Measurements from ENCODE around the gene C9orf72.

Gene C9orf72

DNA sequence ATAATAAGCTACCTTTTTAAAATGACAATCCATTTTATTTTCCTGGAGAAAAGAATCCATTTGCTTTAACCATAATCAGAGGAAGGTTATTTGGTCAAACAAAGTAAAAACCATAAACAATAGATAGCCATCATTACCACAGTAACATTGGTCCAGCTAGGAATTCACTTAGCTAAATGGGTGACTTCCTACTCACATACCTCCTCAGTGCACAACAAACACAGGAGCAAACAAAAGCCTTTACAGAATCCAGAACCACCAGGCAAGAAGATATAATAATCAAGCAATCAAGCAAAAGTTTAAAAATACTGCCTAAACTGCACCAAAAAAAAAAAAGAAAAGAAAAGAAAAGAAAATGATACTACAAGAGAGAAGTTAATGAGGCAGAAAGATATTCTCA, 50.1 kb downstream of the C9orf72 start:
- TF ChIP-seq, protein P1, sequence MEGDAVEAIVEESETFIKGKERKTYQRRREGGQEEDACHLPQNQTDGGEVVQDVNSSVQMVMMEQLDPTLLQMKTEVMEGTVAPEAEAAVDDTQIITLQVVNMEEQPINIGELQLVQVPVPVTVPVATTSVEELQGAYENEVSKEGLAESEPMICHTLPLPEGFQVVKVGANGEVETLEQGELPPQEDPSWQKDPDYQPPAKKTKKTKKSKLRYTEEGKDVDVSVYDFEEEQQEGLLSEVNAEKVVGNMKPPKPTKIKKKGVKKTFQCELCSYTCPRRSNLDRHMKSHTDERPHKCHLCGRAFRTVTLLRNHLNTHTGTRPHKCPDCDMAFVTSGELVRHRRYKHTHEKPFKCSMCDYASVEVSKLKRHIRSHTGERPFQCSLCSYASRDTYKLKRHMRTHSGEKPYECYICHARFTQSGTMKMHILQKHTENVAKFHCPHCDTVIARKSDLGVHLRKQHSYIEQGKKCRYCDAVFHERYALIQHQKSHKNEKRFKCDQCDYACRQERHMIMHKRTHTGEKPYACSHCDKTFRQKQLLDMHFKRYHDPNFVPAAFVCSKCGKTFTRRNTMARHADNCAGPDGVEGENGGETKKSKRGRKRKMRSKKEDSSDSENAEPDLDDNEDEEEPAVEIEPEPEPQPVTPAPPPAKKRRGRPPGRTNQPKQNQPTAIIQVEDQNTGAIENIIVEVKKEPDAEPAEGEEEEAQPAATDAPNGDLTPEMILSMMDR (IDR thresholded peaks at IDR 0.05; ENCODE audit: insufficient read depth, low read depth, low read length, missing control alignments), result no peak
- no peak overlapping the region for H3K4me3 ChIP-seq (ENCODE audit: low read depth, low read length)
- DNase-seq (ENCODE audit: low read depth), result no peak

GRCh38 chr9:27520986-27521385, 52.3 kb downstream of the C9orf72 start:
- no peak for DNase-seq (ENCODE audit: low read depth)
- no peak overlapping the region for H3K4me3 ChIP-seq (ENCODE audit: low read depth, low read length)
- TF ChIP-seq, protein P1 (IDR thresholded peaks at IDR 0.05; ENCODE audit: insufficient read depth, low read depth, low read length, missing control alignments), result no peak

- H3K4me3 ChIP-seq (ENCODE audit: low read depth, low read length), result no peak overlapping the region
- no peak for DNase-seq (ENCODE audit: low read depth)
- TF ChIP-seq, protein P1 (IDR thresholded peaks at IDR 0.05; ENCODE audit: insufficient read depth, low read depth, low read length, missing control alignments), result no peak
Observed at GRCh38 chr9:27519466-27520465, 53.5 kb downstream of the C9orf72 start.

DNA sequence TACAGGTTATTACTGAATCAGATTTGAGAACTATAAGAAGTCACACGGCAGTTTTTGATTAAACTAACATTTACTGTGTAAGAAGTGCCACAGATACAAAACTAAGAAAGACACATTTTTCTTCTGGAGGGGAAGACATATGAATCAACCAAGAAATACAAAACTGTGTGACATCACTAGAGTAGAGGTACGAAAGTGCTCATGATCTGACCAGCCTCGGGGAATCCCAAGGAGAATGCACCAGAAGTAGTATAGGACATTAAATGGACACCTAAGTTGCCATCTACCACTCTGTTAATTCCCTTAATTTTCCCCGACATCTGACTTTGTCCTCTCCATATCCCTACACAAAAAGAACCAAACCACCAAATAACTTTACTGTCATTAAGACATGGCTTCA, 54.5 kb downstream of the C9orf72 start:
- TF ChIP-seq, protein P1 (IDR thresholded peaks at IDR 0.05; ENCODE audit: insufficient read depth, low read depth, low read length, missing control alignments), result no peak
- no peak overlapping the region for H3K4me3 ChIP-seq (ENCODE audit: low read depth, low read length)
- no peak for DNase-seq (ENCODE audit: low read depth)

DNA sequence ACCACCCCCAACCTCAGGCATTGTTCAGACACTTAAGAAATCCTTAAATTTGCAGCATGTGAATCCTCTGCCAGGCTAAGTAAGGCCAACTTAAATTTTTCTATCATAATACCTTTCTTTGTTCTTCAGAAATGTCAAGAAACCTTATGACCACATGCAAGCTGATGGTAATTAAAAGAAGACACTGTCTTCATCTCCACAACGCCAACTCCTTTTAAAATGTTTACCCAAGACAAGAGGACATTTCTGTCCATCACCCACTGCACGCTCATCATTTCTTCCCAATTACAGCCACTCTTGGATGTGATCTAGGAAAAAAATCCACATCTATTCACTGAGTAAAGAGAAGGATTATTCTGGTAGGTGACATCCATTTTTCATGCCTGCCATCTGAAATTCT, 55.3 kb downstream of the C9orf72 start:
- H3K4me3 ChIP-seq (ENCODE audit: low read depth, low read length), result no peak overlapping the region
- no peak for DNase-seq (ENCODE audit: low read depth)
- TF ChIP-seq, protein P1 (IDR thresholded peaks at IDR 0.05; ENCODE audit: insufficient read depth, low read depth, low read length, missing control alignments), result no peak

GRCh38 chr9:27514551-27514950, 58.7 kb downstream of the C9orf72 start:
- no peak overlapping the region for H3K4me3 ChIP-seq (ENCODE audit: low read depth, low read length)
- TF ChIP-seq, protein P1 (IDR thresholded peaks at IDR 0.05; ENCODE audit: insufficient read depth, low read depth, low read length, missing control alignments), result no peak
- DNase-seq (ENCODE audit: low read depth), result no peak

Measured in GM12865 (cell line).